Peyer's patch (tissue), 4 donors: ENCODE measurements around the gene CEMIP. TPM values are rescaled to one million over a fixed set of nuclear protein-coding genes. Genes with fewer than 3 reads are reported as not detected.

Source experiments
- DNase-seq, 3 donors: peaks; one replicate each; pipeline ENCODE4 v3.0.0-alpha.2; 2017 to 2019
- H3K27ac ChIP-seq, 4 donors: fragments of 200-600 bp; sonication (generic); one replicate each; pipeline ENCODE4 v1.5.1; 2016 to 2019
- H3K27me3 ChIP-seq, 2 donors: fragments of 200-600 bp; sonication (generic); one replicate each; pipeline ENCODE4 v1.5.1; 2019
- H3K36me3 ChIP-seq, 3 donors: fragments of 200-600 bp; sonication (generic); one replicate each; pipeline ENCODE4 v1.5.1; 2016 to 2019
- H3K4me1 ChIP-seq, 4 donors: fragments of 200-600 bp; sonication (generic); one replicate each; pipeline ENCODE4 v1.5.1; 2016 to 2019
- H3K4me3 ChIP-seq, 4 donors: fragments of 200-600 bp; sonication (generic); 1 replicate in 3 of 4; 2 replicates in 1 of 4; pipeline ENCODE4 v1.5.1; 2016 to 2019; ENCODE audit warnings: mild to moderate bottlenecking in 1 of 4
- H3K9me3 ChIP-seq, 4 donors: fragments of 200-600 bp; sonication (generic); one replicate each; pipeline ENCODE4 v1.5.1; 2016 to 2019; ENCODE audit warnings: mild to moderate bottlenecking in 1 of 4
- CTCF ChIP-seq, 6 experiments: fragments of 450-650 bp in 4 of 6; fragments of 200-600 bp in 2 of 6; sonication (generic) in 1 of 6; IDR thresholded peaks; one replicate each; pipeline ENCODE4 v1.5.1; 2017 to 2019; ENCODE audit warnings: antibody characterized with exemption in 6 of 6, mild to moderate bottlenecking in 3 of 6, moderate library complexity in 1 of 6
- POLR2A ChIP-seq, 2 donors: fragments of 450-650 bp; IDR thresholded peaks; one replicate each; pipeline ENCODE4 v1.5.1; 2017; ENCODE audit warnings: antibody characterized with exemption in 2 of 2, mild to moderate bottlenecking in 2 of 2, moderate library complexity in 2 of 2
- total RNA-seq, 4 donors: library from RNA; depleted of rRNA; stranded (reverse); fragments of >200 nt; gene quantifications; one replicate each; pipeline ENCODE4 v1.1.0, GENCODE V29; 2016

Gene CEMIP
- total RNA-seq, 4 donors from 2014 or later = 0.27 to 0.83 (median 0.57) TPM; not detected in 1

- TF ChIP-seq CTCF (IDR thresholded peaks at IDR 0.05) (no peak), POLR2A (IDR thresholded peaks at IDR 0.05) (no peak)
- no peaks in the 10 kb centered on the region for H3K27me3 ChIP-seq
- H3K27ac ChIP-seq = no peak overlapping the region
- no peak overlapping the region for H3K4me3 ChIP-seq
- no peaks in the 10 kb centered on the region for H3K9me3 ChIP-seq
- H3K36me3 ChIP-seq = no peaks in the 10 kb centered on the region
- no peak for DNase-seq
- no peaks in the 10 kb centered on the region for H3K4me1 ChIP-seq
These were observed 133.5 kb downstream of the CEMIP start for GRCh38 chr15:80912673-80913072.

GRCh38 chr15:80913541-80913940 is 134.4 kb downstream of the CEMIP start:
- TF ChIP-seq POLR2A (IDR thresholded peaks at IDR 0.05) (no peak), CTCF (IDR thresholded peaks at IDR 0.05) (no peak)
- Histone ChIP-seq H3K4me3 (no peak overlapping the region), H3K4me1 (no peaks in the 10 kb centered on the region), H3K27ac (no peak overlapping the region), H3K9me3 (no peaks in the 10 kb centered on the region), H3K36me3 (no peaks in the 10 kb centered on the region), H3K27me3 (no peaks in the 10 kb centered on the region)
- no peak for DNase-seq

DNA sequence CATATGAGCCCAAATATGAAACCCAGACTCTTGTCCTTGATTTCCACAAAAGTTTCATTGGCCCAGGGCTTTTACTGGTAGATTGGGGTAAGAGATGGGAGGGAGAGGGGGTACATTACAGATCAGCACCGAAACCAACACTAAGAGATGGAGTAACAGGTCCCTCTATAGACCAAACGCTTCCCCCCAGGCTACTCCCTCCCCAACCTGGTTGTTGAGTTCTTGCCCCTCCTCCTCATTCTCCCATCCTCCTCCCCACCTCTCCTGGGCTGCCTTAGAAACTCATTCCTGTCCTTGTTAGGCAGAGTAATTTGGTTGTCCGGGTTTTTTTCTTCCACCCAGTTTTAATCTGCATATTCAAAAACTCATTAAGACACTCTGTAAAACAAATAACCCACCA is 136.3 kb downstream of the CEMIP start:
- no peaks in the 10 kb centered on the region for H3K27me3 ChIP-seq
- H3K4me3 ChIP-seq = no peak overlapping the region
- H3K36me3 ChIP-seq = no peaks in the 10 kb centered on the region
- H3K9me3 ChIP-seq = no peaks in the 10 kb centered on the region
- no peak for TF ChIP-seq POLR2A (IDR thresholded peaks at IDR 0.05)
- TF ChIP-seq CTCF (IDR thresholded peaks at IDR 0.05) = no peak
- no peak overlapping the region for H3K27ac ChIP-seq
- no peaks in the 10 kb centered on the region for H3K4me1 ChIP-seq
- DNase-seq = no peak

- Histone ChIP-seq H3K27me3 (no peaks in the 10 kb centered on the region), H3K9me3 (no peaks in the 10 kb centered on the region), H3K4me1 (no peaks in the 10 kb centered on the region), H3K36me3 (no peaks in the 10 kb centered on the region), H3K4me3 (no peak overlapping the region), H3K27ac (no peak overlapping the region)
- DNase-seq = no peak
- TF ChIP-seq CTCF (IDR thresholded peaks at IDR 0.05) (no peak), POLR2A (IDR thresholded peaks at IDR 0.05) (no peak)
These were observed 136.9 kb downstream of the CEMIP start for GRCh38 chr15:80916056-80916455.

DNA sequence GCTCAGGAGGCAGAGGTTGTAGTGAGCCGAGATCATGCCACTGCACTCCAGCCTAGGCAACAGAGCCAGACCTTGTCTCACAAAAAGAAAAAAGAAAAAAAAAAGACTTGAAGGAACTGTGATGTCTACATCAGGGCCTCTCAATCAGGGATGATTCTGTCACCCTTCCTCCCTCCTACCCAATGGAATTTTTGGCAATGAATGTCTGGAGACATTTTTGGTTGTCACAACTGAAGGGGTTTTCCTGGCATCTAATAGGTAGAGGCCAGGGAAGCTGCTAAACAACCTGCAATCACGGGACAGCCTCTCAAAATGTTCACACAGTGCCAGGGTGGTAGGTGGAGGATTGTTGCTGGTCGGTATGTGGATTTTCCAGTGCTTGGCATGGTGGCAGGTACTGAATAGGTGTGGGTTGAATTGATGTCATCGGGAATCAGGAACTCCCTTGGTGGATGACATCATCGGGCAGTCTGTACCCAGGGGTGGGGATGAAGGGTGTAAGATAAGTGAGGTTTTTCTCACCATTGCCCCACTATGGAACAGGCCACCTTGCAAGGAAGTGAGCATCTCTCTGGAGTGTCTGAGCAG is 139.1 kb downstream of the CEMIP start:
- TF ChIP-seq CTCF (IDR thresholded peaks at IDR 0.05) (no peak), POLR2A (IDR thresholded peaks at IDR 0.05) (no peak)
- Histone ChIP-seq H3K27me3 (no peaks in the 10 kb centered on the region), H3K4me1 (no peaks in the 10 kb centered on the region), H3K4me3 (no peak overlapping the region), H3K9me3 (no peaks in the 10 kb centered on the region), H3K36me3 (no peaks in the 10 kb centered on the region), H3K27ac (no peak overlapping the region)
- DNase-seq = no peak

GRCh38 chr15:80920271-80920699 is 141.1 kb downstream of the CEMIP start:
- Histone ChIP-seq H3K36me3 (no peaks in the 10 kb centered on the region), H3K27me3 (no peaks in the 10 kb centered on the region), H3K27ac (no peak overlapping the region), H3K9me3 (no peaks in the 10 kb centered on the region), H3K4me1 (no peaks in the 10 kb centered on the region), H3K4me3 (no peak overlapping the region)
- TF ChIP-seq CTCF (IDR thresholded peaks at IDR 0.05) = no peak
- TF ChIP-seq POLR2A (IDR thresholded peaks at IDR 0.05) = no peak
- no peak for DNase-seq
